Central memory CD4-positive, alpha-beta T cell (primary cell): ENCODE results near the gene MIPEP.

Experiments used
- DNase-seq: peaks from one replicate; pipeline ENCODE4 v3.0.0; 2022

MIPEP gene

GRCh38 chr13:23849670-23850069, 39.5 kb downstream of the MIPEP start:
- no peak for DNase-seq

GRCh38 chr13:23848646-23849141, 40.5 kb downstream of the MIPEP start:
- no peak for DNase-seq

GRCh38 chr13:23848019-23848418, 41.2 kb downstream of the MIPEP start:
- no peak for DNase-seq

- no peak for DNase-seq
Measured at GRCh38 chr13:23847497-23847896, 41.7 kb downstream of the MIPEP start.

GRCh38 chr13:23845105-23845725, 44.0 kb downstream of the MIPEP start:
- no peak for DNase-seq

- no peak for DNase-seq
Measured at GRCh38 chr13:23844132-23844531, 45.1 kb downstream of the MIPEP start.

GRCh38 chr13:23843436-23843835, 45.8 kb downstream of the MIPEP start:
- no peak for DNase-seq

- no peak for DNase-seq
Measured at GRCh38 chr13:23842406-23842805, 46.8 kb downstream of the MIPEP start.

GRCh38 chr13:23833733-23834611, 55.2 kb downstream of the MIPEP start:
- no peak for DNase-seq

GRCh38 chr13:23828866-23829265, 60.3 kb downstream of the MIPEP start:
- DNase-seq: no peak

GRCh38 chr13:23828086-23828485, 61.1 kb downstream of the MIPEP start:
- DNase-seq: no peak

- DNase-seq: no peak
Measured at GRCh38 chr13:23825179-23825578, 64.0 kb downstream of the MIPEP start.

- no peak for DNase-seq
Measured at GRCh38 chr13:23824371-23824770, 64.8 kb downstream of the MIPEP start.

- DNase-seq: no peak
Measured at GRCh38 chr13:23822252-23822824, 66.9 kb downstream of the MIPEP start.

GRCh38 chr13:23820530-23820929, 68.7 kb downstream of the MIPEP start:
- no peak for DNase-seq

GRCh38 chr13:23817830-23818229, 71.4 kb downstream of the MIPEP start:
- no peak for DNase-seq

GRCh38 chr13:23817136-23817535, 72.1 kb downstream of the MIPEP start:
- DNase-seq: no peak

GRCh38 chr13:23813635-23814034, 75.6 kb downstream of the MIPEP start:
- DNase-seq: no peak

GRCh38 chr13:23811366-23812062, 77.7 kb downstream of the MIPEP start:
- no peak for DNase-seq

- no peak for DNase-seq
Measured at GRCh38 chr13:23810685-23811240, 78.4 kb downstream of the MIPEP start.

GRCh38 chr13:23808803-23809202, 80.4 kb downstream of the MIPEP start:
- no peak for DNase-seq

GRCh38 chr13:23806874-23807526, 82.2 kb downstream of the MIPEP start:
- no peak for DNase-seq
